GM15510 (cell line): Measurements from ENCODE around the gene WFDC10A.

ENCODE experiments used
- POLR2A ChIP-seq: IDR thresholded peaks from 3 replicates; pipeline ENCODE4 v1.6.1; 2011; ENCODE audit warnings: borderline replicate concordance; ENCODE audit not compliant: insufficient read length; ENCODE audit errors: extremely low read depth

The WFDC10A gene

GRCh38 chr20:45636513-45636912 is 7.0 kb downstream of the WFDC10A start:
- TF ChIP-seq POLR2A: no peak

- no peak for TF ChIP-seq POLR2A
These were observed 10.1 kb downstream of the WFDC10A start for GRCh38 chr20:45639687-45640086.

GRCh38 chr20:45646875-45647274 is 17.3 kb downstream of the WFDC10A start:
- no peak for TF ChIP-seq POLR2A

- TF ChIP-seq POLR2A: no peak
These were observed 18.0 kb downstream of the WFDC10A start for GRCh38 chr20:45647441-45648050.

- no peak for TF ChIP-seq POLR2A
These were observed 19.8 kb downstream of the WFDC10A start for GRCh38 chr20:45649312-45649863.

- no peak for TF ChIP-seq POLR2A
These were observed 40.6 kb downstream of the WFDC10A start, which contains the start of gene WFDC11 for GRCh38 chr20:45670139-45670538. WFDC11 (minus strand) TSS chr20:45670239; CDS start chr20:45650600, 19,639 bp downstream.

GRCh38 chr20:45672765-45673164 is 43.2 kb downstream of the WFDC10A start:
- no peak for TF ChIP-seq POLR2A

- no peak for TF ChIP-seq POLR2A
These were observed 50.1 kb downstream of the WFDC10A start for GRCh38 chr20:45679650-45680049.
